ENCODE data around the gene FADS6.

The FADS6 gene

GRCh38 chr17:74892974-74893911 is at the start of gene FADS6:
FADS6 (minus strand) TSS chr17:74893633; CDS start chr17:74893595, 38 bp downstream.
- DNase-seq (ENCODE audit: low read depth in 3 of 3), result no peak

GRCh38 chr17:74941128-74941725 is 47.8 kb upstream of the FADS6 start:
- DNase-seq (ENCODE audit: low read depth in 3 of 3), result no peak

GRCh38 chr17:74939534-74939933 is 46.1 kb upstream of the FADS6 start:
- no peak for DNase-seq (ENCODE audit: low read depth in 3 of 3)

- no peak for DNase-seq (ENCODE audit: low read depth in 3 of 3)
Measured at GRCh38 chr17:74938194-74938950, 44.9 kb upstream of the FADS6 start.

GRCh38 chr17:74937064-74938051 is 43.9 kb upstream of the FADS6 start:
- no peak for DNase-seq (ENCODE audit: low read depth in 3 of 3)

- DNase-seq (ENCODE audit: low read depth in 3 of 3), result no peak
Measured at GRCh38 chr17:74936470-74936799, 43.0 kb upstream of the FADS6 start.

- DNase-seq (ENCODE audit: low read depth in 3 of 3), result no peak
Measured at GRCh38 chr17:74935585-74936469, 42.4 kb upstream of the FADS6 start, which contains the start of gene OTOP3. OTOP3 (plus strand) TSS chr17:74935898; CDS start chr17:74935922, 24 bp downstream.

GRCh38 chr17:74935048-74935447 is 41.6 kb upstream of the FADS6 start:
- DNase-seq (ENCODE audit: low read depth in 3 of 3), result no peak

- no peak for DNase-seq (ENCODE audit: low read depth in 3 of 3)
Measured at GRCh38 chr17:74930535-74931036, 37.2 kb upstream of the FADS6 start.

GRCh38 chr17:74928786-74929185 is 35.4 kb upstream of the FADS6 start:
- no peak for DNase-seq (ENCODE audit: low read depth in 3 of 3)

GRCh38 chr17:74925242-74925641 is 31.8 kb upstream of the FADS6 start:
- no peak for DNase-seq (ENCODE audit: low read depth in 3 of 3)

GRCh38 chr17:74924250-74924948 is 31.0 kb upstream of the FADS6 start, which contains the start of gene OTOP2:
OTOP2 (plus strand) TSS chr17:74924273; CDS start chr17:74924633, 360 bp downstream.
- no peak for DNase-seq (ENCODE audit: low read depth in 3 of 3)

GRCh38 chr17:74923538-74924249 is 30.3 kb upstream of the FADS6 start:
- peak; percentile 48 to 66 (median 55) for DNase-seq (ENCODE audit: low read depth in 3 of 3)

- no peak for DNase-seq (ENCODE audit: low read depth in 3 of 3)
Measured at GRCh38 chr17:74922694-74923537, 29.5 kb upstream of the FADS6 start, which contains the start of gene USH1G. USH1G (minus strand) TSS chr17:74923255; CDS start chr17:74923073, 182 bp downstream.

- no peak for DNase-seq (ENCODE audit: low read depth in 3 of 3)
Measured at GRCh38 chr17:74922172-74922571, 28.7 kb upstream of the FADS6 start.

- no peak for DNase-seq (ENCODE audit: low read depth in 3 of 3)
Measured at GRCh38 chr17:74921769-74922168, 28.3 kb upstream of the FADS6 start.

GRCh38 chr17:74921026-74921681 is 27.7 kb upstream of the FADS6 start:
- no peak for DNase-seq (ENCODE audit: low read depth in 3 of 3)

Measured in stimulated activated CD4-positive, alpha-beta T cell treated with anti-CD3 and anti-CD28 coated beads, TNF-alpha, amount 100 ng/mL, for 4 hours (primary cell).